ENCODE results near the gene NDUFAB1. TPM values are rescaled to one million over a fixed set of nuclear protein-coding genes. Genes with fewer than 3 reads are reported as not detected.
A peak's percentile ranks its signal among the peaks of the same experiment; 100 is the strongest.

NDUFAB1 gene
- total and polyA plus RNA-seq, 2 of the 13 experiments (the other 11 are each of a cell fraction or from before 2014, with no cell fraction given) = 221 to 601 TPM

DNA sequence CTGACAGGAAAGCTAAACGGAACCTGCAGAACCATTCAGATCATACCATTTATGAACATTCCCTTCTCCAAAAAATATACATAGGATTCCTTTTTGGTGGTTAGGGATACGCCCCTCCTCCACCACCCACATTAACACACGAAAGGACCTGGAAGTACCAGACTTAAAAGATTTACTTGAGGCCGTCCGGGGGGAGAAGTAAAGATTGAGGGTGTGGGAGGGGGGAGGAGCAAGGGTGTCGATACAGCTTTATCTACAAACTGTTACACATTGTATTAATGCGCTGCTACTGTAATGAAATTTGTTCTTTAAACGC, 44.5 kb upstream of the NDUFAB1 start (continued):
- TF ChIP-seq, protein P1, sequence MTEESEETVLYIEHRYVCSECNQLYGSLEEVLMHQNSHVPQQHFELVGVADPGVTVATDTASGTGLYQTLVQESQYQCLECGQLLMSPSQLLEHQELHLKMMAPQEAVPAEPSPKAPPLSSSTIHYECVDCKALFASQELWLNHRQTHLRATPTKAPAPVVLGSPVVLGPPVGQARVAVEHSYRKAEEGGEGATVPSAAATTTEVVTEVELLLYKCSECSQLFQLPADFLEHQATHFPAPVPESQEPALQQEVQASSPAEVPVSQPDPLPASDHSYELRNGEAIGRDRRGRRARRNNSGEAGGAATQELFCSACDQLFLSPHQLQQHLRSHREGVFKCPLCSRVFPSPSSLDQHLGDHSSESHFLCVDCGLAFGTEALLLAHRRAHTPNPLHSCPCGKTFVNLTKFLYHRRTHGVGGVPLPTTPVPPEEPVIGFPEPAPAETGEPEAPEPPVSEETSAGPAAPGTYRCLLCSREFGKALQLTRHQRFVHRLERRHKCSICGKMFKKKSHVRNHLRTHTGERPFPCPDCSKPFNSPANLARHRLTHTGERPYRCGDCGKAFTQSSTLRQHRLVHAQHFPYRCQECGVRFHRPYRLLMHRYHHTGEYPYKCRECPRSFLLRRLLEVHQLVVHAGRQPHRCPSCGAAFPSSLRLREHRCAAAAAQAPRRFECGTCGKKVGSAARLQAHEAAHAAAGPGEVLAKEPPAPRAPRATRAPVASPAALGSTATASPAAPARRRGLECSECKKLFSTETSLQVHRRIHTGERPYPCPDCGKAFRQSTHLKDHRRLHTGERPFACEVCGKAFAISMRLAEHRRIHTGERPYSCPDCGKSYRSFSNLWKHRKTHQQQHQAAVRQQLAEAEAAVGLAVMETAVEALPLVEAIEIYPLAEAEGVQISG (CRISPR knock-in tag; IDR thresholded peaks at IDR 0.05) = no peak
- TF ChIP-seq, protein P2, sequence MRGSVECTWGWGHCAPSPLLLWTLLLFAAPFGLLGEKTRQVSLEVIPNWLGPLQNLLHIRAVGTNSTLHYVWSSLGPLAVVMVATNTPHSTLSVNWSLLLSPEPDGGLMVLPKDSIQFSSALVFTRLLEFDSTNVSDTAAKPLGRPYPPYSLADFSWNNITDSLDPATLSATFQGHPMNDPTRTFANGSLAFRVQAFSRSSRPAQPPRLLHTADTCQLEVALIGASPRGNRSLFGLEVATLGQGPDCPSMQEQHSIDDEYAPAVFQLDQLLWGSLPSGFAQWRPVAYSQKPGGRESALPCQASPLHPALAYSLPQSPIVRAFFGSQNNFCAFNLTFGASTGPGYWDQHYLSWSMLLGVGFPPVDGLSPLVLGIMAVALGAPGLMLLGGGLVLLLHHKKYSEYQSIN (CRISPR knock-in tag; IDR thresholded peaks at IDR 0.05; ENCODE audit: borderline replicate concordance) = no peak
- TF ChIP-seq ZNF530 (CRISPR knock-in tag; IDR thresholded peaks at IDR 0.05; ENCODE audit: low read depth) (no peak), NCOA1 (CRISPR knock-in tag; IDR thresholded peaks at IDR 0.05) (peak; percentile 42; the same call in 1 of the 2 replicates), JUND (CRISPR knock-in tag; IDR thresholded peaks at IDR 0.05) (no peak), JUN (CRISPR knock-in tag; IDR thresholded peaks at IDR 0.05) (no peak), SMYD3 (CRISPR knock-in tag; IDR thresholded peaks at IDR 0.05) (no peak), ZNF382 (CRISPR knock-in tag; IDR thresholded peaks at IDR 0.05; ENCODE audit: borderline replicate concordance) (no peak)
- TF ChIP-seq, protein P3, sequence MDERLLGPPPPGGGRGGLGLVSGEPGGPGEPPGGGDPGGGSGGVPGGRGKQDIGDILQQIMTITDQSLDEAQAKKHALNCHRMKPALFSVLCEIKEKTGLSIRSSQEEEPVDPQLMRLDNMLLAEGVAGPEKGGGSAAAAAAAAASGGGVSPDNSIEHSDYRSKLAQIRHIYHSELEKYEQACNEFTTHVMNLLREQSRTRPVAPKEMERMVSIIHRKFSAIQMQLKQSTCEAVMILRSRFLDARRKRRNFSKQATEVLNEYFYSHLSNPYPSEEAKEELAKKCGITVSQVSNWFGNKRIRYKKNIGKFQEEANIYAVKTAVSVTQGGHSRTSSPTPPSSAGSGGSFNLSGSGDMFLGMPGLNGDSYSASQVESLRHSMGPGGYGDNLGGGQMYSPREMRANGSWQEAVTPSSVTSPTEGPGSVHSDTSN (CRISPR knock-in tag; IDR thresholded peaks at IDR 0.05) = no peak
- TF ChIP-seq, protein P4, sequence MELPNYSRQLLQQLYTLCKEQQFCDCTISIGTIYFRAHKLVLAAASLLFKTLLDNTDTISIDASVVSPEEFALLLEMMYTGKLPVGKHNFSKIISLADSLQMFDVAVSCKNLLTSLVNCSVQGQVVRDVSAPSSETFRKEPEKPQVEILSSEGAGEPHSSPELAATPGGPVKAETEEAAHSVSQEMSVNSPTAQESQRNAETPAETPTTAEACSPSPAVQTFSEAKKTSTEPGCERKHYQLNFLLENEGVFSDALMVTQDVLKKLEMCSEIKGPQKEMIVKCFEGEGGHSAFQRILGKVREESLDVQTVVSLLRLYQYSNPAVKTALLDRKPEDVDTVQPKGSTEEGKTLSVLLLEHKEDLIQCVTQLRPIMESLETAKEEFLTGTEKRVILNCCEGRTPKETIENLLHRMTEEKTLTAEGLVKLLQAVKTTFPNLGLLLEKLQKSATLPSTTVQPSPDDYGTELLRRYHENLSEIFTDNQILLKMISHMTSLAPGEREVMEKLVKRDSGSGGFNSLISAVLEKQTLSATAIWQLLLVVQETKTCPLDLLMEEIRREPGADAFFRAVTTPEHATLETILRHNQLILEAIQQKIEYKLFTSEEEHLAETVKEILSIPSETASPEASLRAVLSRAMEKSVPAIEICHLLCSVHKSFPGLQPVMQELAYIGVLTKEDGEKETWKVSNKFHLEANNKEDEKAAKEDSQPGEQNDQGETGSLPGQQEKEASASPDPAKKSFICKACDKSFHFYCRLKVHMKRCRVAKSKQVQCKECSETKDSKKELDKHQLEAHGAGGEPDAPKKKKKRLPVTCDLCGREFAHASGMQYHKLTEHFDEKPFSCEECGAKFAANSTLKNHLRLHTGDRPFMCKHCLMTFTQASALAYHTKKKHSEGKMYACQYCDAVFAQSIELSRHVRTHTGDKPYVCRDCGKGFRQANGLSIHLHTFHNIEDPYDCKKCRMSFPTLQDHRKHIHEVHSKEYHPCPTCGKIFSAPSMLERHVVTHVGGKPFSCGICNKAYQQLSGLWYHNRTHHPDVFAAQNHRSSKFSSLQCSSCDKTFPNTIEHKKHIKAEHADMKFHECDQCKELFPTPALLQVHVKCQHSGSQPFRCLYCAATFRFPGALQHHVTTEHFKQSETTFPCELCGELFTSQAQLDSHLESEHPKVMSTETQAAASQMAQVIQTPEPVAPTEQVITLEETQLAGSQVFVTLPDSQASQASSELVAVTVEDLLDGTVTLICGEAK (IDR thresholded peaks at IDR 0.05) = no peak
- TF ChIP-seq, protein P4 (CRISPR knock-in tag; IDR thresholded peaks at IDR 0.05) = no peak

All from HepG2 (cell line).